HG03045 (cell line): ENCODE data around the gene NTRK2.
"Not testable (repeated sequence)": the region's sequence is repeated elsewhere in the genome, so short reads cannot be mapped to it uniquely, and the experiment has no call there.

ENCODE experiments used
- ATAC-seq: cut with Tn5 transposase; IDR thresholded peaks from one replicate; pipeline ENCODE4 v1.9.1; 2021; ENCODE audit warnings: mild to moderate bottlenecking, moderate library complexity; ENCODE audit not compliant: unreplicated experiment

Gene NTRK2

DNA sequence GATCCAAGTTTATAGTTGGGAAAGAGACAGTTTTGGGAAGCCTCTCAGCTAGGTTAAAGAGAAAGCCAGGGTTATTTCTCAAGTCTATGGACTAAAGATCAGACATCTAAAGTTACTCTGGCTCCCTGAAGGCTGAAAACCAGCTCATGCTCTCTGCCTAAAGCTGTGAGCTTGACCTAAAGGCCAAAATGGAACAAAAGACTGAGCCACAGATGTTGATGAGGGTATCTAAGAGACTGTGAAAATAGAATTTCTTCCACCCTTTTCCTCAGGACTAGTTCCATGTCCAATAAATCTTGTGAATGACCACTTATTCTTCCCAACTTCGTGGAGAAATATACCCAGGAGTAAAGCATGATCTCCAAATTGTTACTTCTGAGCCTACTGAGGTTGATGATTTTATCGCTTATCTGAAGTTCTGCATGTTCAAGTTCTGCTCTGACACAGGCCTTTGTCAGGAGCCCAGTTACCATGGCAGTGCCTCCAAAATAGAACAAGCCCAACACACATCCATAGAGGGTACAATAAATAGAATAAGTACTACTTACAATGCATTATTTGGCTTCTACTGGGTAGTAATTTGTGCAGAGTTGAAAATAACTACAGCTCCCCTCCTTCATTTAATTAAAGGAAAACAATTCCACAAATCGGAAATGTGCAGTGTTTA, 373.6 kb downstream of the NTRK2 start:
- ATAC-seq: no peak

DNA sequence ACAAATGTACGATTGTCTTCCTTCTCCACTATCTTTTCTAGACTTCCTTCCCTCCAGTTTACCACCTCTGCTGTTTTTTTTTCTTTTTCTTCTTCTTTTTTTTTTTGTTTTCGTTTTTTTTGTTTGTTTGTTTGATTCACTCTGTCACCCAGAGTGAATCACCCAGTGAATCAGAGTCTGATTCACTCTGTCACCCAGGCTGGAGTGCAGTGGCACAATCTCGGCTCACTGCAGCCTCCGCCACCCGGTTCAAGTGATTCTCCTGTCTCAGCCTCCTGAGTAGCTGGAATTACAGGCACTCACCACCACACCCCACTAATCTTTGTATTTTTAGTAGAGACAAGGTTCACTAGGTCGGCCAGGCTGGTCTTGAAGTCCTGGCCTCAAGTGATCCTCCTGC, 375.7 kb downstream of the NTRK2 start:
- ATAC-seq: no peak

DNA sequence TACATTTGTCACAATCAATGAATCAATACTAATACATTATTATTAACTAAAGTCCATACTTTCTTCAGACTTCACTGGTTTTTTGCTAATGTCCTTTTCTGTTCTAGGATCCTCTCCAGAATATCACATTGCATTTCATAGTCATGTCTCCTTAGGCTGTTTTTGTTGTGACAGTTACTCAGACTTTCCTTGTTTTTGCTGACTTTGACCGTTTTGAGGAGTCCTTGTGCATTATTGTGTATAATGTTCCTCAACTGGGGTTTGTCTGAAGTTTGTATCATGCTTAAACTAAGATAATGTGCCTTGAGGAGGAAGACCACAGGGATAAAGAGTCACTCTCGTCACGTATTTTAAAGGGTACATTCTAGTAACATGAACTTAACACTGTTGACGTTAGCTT, 376.9 kb downstream of the NTRK2 start:
- ATAC-seq: no peak

DNA sequence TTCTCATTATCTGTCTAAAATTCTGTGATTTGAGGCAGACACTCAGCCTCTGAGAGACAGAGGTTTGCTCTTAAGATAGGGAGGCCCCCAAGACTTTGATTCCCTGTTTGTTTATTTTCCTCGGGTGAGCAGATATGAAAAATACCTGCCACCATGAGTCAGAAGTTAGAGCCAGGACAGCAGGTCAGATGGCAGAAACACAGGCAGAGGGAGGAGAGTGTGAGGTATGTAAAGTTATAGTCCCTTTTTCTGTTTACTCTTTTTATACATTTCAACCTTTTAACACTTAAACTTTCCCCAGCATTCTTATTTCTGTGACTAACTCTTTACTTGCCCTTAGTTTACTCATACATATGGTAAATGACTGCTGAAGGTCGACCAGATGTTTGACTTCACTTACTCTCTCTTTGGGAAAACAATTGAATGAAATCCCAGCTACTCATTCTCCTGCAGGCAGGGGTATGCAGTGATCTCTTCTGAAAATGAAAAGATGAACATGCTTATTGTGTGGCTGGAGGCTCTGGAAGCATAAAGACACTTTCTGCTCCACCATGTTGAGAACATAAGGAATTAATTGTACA, 383.8 kb downstream of the NTRK2 start:
- ATAC-seq: no peak

DNA sequence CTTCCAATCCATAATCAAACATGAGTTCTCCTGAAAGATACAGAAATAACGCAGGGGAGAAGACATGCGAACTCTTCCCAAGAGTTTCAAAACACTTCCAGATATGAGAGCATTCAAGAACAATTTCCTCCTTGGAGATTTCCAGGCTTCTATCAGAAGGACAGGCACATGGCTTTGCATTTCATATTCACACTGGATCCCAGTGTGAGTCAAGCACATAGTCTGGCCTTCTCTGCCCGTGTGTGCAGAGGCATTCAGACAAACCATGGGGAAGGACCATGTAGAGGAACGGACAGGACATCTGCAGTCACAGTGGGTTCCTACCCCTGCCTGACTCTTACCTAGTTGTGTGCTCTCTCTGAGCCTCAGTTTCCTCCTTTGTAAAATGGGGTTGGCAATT, 384.5 kb downstream of the NTRK2 start:
- no peak for ATAC-seq

DNA sequence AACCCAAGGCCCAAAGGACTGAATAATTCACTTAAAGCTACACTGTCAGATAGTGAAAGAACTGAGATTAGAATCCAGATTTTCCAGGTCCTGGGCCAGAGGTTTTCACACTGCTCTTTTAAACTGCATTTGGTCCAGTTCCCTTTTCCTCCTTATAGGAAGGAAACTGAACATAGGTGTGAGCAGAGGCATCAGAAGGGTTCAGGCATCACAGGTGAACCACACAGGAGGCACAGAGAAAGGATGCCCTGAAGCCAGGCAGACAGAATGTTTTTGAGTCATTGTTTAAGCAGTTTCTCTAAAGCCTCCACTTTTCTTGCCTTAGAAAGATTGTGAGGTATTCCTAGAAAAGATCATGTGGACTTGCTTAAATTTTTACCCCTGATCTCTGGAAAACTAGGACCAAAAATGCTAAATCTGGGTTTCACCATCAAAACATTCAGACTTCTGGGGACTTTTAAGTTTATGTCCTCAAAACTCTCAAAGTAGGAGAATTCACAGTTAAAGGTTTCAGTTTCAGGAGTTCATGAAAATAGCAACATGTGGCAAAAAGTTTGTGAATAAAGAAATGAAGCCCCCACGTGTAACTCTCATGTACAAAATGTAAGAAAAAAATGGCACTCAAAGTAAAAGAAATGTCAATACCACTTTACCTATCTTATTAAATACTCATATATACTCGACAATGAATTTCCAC, 386.1 kb downstream of the NTRK2 start:
- peak; percentile 67 for ATAC-seq

DNA sequence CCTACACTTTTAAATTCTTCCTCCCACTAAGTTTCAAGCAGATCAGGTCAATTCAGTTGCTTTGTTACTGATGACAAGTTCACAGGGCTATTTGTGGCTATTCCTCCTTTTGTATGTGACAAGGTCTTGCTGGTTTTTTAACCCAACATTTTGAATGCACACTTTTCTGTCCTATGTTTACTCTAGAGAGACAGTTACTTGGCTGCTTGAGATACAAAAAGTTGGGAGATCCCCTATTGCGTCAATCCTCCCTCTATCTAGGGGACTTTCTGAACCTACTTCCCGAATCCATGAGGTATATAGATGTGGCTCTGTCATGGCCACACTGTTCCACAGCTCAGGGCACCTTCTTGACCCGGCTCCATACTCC, 386.7 kb downstream of the NTRK2 start:
- peak; percentile 57 for ATAC-seq

DNA sequence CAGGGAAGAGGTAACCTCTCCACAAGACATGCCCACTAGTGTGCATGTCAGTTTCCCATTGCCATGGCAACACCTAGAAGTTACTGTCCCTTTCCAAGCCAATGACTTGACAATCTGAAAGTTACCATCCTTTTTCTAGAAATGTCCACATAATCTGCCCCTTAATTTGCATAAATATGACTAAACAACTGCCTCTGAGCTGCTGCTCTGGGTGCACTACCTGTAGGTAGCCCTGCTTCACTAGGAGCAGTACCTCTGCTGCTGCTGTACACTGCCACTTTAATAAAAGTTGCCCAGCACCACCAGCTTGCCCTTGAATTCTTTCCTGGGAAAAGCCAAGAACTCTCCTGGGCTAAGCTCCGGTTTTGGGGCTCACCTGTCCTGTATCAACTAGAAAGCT, 392.4 kb downstream of the NTRK2 start:
- no peak for ATAC-seq

DNA sequence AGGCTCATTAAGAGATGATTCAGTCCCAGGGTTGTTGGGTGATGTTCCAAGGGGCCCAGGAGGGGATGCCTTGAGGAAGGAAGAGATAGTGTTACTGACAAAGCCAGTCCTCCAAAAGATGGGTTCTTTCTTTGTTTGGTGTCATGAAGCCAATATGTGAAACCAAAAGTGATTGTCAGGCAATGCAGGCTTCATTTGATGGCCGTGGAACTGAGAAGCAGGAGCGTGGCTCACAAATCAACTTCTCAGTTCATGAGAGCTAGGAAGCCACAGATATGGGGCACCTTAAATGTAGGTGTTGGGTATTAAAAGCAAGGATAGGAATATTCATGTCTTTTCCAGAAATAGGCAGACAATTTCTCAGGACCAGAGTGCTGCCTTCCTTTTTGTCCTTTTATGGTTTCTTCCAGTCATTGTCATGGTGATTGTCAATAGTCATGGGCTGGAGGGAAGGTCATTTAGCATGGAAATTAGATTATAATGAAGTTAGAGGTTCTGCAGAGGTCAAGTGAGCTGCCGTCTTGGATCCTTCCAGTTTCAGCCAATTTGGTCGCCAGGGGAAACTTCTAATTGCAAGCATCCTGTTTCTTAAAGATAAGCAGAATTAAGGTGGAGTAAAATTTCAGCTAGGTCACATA, 393.0 kb downstream of the NTRK2 start:
- no peak for ATAC-seq

DNA sequence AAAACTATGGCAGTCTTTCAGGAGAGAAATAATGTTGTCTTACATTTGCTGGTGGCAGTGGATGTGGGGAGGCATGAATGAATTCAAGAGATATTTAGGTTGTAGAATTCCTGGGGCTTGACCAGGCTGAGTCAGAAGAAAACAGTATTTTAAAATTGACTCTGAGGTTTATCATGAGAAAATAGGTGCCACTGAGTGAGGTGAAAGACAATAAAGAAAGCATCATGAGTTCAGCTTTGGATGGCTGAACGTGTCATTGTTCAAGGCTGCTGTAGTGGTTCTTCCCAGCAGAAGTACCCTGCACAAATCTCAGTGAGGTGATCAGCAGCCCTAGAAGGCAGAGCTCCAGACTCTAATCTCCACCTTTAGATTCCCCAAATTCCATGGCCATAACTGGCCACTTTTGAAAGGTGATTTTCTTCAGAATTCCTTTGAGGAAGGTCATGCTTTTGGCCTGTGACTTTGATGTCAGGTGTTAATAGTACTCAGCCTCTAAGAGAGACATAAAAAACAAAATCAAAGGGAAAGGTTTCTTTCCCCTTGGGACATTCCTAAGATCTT, 395.4 kb downstream of the NTRK2 start:
- no peak for ATAC-seq

DNA sequence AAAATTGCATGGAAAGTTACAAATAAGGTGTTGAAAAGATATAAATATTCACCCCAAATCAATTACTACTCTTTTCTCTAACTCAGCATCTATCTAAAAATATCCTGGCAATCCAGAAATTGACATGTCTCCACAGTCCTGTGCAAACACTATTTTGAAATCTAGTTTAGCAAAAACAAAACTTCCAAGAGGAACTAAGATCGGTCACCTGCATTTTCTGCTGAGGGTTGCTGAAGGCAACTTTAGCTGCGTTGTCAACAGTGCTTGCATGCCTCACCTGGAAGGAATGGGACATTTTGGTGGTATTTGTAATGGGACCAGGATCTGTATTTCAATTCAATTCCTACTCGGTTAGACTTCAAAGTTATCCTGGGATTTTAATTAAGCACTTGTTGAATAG, 398.3 kb downstream of the NTRK2 start:
- ATAC-seq: no peak

DNA sequence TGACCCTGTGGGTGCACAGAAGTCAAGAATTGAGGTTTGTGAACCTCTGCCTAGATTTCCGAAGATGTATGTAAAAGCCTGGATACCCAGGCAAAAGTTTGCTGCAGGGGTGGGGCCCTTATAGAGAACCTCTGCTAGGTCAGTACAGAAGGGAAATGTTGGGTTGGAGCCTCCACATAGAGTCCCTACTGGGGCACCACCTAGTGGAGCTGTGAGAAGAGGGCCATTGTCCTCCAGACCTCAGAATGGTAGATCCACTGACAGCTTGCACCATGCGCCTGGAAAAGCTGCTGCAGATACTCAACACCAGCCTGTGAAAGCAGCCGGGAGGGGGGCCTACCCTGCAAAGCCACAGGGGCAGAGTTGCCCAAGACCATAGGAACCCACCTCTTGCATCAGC, 399.9 kb downstream of the NTRK2 start:
- ATAC-seq: not testable (repeated sequence)
